HG02678 (cell line): ENCODE data around the gene MKRN2OS.

Experiments
- ATAC-seq: cut with Tn5 transposase; IDR thresholded peaks from one replicate; pipeline ENCODE4 v1.9.1; 2021; ENCODE audit warnings: mild to moderate bottlenecking, moderate library complexity; ENCODE audit not compliant: unreplicated experiment

MKRN2OS gene

DNA sequence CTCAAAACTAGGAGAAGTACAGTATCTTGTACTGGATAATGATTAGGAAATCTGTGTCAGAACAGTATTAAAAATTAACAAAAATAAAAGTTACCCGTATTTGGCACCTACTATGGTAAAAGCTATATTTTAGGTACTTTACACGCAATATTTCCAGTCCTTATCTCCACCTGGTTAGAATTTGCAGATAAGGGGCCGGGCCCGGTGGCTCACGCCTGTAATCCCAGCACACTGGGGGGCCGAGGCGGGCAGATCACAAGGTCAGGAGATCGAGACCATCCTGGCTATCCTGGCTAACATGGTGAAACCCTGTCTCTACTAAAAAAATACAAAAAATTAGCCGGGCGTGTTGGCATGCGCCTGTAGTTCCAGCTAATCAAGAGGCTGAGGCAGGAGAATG lies 28.4 kb downstream of the MKRN2OS start:
- no peak for ATAC-seq

DNA sequence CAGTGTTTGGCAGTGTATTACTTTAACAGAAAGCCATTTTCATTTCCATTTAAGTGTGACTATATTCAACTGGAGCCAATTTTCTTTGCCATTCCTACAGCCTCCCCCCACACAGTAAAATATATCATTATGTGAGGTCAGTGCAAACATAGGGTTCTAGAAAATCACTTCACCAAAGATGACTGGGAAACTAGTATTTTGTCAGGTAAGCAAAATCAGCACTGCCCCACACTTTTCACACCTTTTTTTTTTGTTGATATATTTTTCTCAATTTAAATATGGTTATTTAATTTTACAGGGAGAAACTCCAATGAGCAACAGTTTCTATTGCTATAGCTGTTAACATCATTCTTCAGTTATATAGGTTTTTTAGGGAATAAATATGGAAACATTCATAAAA lies 29.7 kb downstream of the MKRN2OS start:
- ATAC-seq, result no peak

DNA sequence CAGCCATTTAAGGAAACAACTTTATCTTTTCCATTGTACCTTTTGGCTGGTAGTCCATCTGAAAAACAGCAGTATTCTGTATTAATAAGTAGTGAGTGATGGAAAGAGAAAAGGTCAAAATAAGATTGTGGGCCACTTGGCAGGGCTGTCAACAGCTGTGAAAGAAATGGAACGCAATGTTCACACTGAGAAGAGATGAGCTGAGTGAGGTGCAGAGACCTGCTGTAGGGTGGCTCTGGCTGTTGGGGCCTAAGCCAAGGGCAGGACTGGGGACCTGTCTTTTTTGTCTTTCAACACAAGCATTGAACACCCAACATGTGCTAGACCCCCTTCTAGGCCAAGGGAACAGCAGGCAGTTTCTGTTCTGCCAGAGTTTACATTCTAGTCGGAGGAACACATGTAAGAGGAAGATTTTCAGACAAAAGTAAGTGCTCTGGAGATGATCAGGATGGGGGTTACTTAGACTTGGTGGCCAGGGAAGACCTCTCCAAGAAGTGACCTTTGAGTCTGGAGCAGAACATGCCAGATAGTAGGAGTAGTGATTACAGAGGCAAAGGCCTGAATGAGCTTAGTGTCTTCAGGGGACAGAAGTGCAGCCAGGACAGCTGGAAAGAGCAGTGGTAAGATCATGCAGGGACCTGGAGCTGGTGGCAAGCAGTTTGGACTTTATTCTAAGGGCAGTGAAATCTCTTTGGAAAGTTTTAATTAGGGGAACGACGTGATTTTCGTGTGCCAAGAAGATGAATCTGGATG lies 31.4 kb downstream of the MKRN2OS start:
- ATAC-seq, result no peak

DNA sequence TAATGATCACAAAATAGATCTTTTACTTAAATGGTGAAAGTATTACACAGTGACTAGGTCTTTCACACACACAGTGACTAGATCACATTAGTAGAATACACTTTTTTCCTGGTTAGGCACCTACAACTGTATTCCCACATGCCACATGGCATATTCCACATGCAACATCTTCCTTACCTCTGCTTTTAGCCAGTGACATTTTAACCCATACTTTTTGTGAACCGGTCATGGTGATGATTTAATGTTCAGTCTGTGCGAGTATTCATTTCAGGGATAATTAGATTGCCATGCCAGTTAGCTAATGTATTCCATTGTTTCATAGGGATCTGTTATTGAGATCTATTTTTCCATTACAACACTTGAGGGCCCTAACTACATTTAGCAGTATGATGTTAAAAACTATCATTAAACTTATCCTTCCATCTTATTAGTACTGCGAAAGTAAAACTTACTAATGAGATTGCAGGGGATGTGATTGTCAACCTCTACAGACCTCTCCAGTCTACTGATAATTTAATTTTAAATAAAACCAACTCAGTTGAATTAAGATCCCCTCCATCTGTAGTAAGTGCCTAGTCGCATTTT lies 32.7 kb downstream of the MKRN2OS start:
- no peak for ATAC-seq

DNA sequence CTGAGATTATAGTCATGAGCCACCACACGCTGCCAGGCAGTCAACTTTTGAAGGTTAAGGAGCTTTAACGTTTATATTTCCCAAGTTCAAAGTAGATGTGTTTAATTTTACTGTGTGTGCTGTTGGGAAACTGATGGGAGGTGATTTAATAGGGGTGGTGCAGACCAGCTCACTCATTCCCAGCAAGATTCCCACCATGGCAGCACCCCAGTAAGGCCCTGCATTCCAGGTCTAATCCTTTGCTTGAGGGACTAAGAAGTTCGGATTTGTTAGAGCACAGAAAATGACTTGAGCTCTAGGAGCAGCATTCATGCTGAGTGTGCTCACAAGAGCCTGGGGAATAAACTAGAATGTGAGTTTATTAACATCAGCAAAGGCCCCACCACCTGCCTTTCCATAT lies 35.8 kb downstream of the MKRN2OS start:
- ATAC-seq, result no peak

DNA sequence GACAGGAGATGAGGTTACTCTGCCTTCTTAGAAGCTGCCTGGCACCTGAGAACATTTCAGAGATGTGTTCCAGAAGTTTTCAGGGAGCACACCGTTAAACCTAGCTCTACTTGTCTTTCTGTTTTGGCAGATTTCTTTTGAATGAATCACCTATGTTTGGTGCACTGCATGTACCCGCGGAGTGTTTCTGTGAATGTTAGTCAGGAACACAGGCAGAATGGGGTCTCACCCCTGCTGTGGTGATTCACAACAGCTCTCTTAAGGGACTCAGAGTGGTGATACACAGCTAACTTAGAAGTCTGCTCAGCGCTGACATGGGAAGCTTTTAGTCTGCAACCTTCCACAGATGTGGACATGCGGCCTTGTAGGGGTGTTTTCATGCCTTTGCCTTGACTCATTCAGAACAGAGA lies 37.0 kb downstream of the MKRN2OS start:
- no peak for ATAC-seq

DNA sequence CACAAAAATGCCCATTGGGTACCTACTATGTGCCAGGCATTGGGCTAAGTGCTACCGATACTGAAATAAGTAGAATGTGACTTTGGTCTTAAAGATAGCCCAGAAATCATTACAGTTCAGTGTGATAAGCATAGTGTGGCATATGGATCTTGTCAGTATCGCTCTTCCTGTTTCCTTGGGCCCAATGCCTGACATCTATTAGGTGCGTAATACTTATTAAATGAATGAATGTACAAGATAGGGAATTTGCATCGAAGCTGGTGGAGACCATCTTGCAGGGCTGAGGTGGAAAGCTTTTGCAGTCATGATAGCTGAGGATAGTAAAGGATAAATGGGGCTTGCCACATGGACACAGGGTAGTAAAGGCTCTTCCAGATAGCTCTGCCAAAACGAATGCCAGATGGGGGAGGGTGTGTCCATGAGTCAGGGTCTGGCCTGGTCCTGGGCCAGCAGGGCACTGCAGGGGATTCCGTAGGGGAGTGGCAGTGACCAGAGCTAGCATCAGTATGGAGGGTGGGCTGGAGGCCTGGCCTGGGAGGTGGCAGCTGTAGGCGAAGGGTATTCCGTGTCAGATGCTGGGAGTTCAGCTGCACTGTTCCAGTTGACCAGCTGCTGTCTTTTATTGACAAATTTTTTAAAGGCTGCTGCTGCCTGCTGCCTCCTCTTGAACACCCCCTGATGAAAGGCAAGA lies 37.6 kb downstream of the MKRN2OS start:
- no peak for ATAC-seq

DNA sequence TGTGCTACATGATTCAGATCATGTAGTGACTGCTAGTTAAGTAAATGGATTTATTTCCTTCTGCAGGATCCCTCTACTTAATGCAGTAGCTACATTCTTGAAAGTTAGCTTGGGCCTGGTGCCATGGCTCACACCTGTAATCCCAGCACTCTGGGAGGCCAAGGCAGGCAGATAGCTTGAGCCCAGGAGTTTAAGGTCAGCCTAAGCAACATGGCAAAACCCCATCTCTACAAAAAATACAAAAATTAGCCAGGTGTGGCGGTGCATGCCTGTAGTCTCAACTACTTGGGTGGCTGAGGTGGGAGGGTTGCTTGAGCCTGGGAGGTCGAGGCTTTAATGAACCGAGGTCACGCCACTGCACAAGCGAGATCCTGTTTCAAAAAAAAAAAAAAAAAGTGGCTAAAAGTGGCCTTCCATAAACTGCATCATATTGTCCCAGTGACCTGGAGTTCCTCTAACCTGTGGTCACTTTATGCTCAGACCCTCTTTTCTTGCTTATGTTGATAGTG lies 39.0 kb downstream of the MKRN2OS start:
- ATAC-seq, result no peak

DNA sequence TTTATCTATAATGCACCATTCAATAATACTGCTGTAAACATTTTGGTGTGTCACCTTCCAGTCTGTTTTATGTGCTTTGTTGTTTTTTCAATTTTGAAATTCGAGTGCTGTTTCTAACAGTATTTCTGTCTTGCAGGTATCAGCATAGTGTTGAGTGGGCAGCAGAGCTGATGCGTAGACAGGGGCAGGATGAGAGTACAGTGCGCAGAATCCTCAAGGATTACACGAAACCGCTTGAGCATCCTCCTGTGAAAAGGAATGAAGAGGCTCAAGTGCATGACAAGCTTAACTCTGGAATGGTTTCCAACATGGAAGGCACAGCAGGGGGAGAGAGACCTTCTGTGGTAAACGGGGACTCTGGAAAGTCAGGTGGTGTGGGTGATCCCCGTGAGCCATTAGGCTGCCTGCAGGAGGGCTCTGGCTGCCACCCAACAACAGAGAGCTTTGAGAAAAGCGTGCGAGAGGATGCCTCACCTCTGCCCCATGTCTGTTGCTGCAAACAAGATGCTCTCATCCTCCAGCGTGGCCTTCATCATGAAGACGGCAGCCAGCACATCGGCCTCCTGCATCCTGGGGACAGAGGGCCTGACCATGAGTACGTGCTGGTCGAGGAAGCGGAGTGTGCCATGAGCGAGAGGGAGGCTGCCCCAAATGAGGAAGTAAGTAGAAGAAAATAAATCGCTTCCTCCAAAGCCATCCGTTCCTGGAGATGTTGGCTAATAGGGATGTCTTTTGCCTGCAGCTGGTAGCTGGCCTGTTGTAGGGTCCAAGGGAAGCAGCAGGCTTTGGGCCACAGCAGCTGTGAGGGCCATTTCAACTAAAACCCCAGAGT lies 42.0 kb downstream of the MKRN2OS start:
- ATAC-seq, result no peak

DNA sequence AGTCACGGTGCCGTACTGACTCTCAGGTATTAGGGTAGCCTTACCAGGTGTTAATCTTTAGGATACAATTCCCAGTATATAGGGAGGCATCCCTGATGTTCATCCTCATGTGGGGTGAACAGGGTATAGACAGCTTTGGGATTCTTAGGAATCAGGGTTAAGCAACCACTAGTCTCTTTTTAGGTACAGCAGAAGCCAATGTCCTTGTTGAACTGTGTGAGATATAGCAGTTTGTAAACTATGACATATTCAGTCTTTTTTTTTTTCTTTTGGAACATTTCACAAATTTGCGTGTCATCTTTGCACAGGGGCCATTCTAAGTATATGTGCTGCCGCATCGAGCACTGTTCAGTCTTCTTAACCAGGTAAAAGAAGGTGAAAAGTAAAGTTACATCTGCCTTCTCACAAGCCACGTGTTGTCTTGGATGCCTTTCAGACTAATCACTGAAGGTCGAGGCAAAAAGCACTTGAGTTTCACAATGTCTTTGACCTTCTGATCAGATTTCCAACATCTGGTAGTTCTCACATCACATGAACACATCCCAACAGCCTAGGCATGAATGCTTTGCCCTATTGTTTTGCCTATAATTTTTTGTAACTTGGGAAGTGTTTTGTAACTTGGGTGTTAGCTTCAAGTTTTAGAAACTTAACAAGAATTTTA lies 43.8 kb downstream of the MKRN2OS start:
- ATAC-seq, result no peak

DNA sequence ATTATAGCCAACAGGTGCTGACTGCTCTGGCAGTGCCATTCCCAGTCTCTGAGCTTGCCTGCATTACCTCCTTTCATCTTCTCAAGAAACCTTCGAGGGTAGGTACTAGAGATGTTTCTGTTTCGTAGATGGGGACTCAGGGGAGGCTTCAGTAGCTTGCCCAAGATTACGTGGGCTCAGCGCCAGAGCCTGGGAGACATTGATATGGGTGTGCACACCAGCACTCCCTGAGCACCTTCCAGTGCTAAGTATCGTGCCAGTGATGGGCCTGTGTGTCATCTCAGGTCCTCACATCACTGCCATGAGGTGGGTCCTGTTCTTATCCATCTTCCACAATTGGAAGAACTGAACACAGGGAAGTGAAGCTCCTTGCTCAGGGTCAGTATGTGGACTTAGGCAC lies 45.8 kb downstream of the MKRN2OS start:
- no peak for ATAC-seq

DNA sequence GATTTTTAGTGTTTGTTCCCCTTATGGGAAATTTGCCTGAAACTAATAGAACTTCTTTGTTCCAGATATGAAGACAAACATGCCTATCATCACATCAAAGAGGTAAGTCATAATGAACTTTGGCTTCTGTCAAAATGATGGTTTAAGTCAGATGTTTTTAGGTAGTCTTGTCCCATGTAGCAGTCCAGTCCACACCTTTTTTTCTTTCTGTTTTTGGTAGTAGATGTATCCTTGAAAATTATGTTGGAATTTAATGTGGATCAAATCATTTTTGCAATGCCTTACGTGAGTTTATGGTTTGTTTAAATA lies 48.9 kb downstream of the MKRN2OS start:
- no peak for ATAC-seq

DNA sequence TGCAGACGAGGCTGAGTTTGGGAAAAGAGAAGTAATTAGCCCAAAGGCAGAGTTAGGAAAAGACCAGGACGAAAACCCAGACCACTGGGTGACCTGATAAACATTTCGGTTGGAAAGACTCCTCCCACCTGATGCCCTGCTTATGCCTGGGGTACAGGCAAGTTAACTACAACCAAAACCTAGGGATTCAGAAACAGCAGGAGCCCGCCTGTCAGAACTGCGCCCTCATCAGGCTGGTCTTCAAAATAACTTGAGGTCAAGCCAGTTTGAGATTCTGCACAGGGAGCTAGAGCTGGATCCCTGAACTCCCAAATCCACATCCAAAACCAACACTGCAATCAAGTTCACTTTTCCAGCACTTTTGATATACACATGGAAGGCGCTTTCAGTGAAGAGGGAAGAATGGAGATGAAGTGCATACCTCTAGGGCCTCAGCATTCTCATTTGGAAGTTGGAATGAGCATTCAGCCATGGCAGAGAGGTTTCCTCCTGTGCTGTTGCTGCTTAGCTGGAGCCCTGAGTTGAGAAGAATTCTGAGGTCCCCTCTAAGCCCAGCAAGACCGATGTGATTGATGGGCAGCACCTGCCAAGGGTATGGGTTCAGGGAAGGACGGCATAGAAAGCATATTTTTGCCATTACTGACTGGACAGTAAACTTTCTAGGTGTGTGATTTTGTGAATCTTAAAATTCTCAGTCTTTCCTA lies 49.4 kb downstream of the MKRN2OS start:
- no peak for ATAC-seq

DNA sequence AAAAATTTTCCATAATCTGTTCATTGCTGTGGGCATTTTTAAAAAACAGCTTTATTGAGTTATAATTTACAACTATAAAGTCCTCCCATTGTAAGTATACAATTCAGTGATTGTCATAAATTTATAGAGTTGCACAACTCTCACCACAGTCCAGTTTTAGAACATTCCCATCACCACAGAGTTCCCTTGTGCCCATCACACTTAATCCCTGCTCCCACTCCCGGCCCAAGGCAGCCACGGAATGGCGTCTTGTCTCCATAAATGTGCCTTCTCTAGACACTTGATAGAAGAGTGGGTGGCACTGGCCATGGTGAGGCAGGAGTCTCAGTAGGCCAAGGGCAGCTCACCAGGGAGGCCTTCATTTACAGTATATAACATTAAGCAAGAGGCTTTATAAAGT lies 54.8 kb downstream of the MKRN2OS start:
- no peak for ATAC-seq

DNA sequence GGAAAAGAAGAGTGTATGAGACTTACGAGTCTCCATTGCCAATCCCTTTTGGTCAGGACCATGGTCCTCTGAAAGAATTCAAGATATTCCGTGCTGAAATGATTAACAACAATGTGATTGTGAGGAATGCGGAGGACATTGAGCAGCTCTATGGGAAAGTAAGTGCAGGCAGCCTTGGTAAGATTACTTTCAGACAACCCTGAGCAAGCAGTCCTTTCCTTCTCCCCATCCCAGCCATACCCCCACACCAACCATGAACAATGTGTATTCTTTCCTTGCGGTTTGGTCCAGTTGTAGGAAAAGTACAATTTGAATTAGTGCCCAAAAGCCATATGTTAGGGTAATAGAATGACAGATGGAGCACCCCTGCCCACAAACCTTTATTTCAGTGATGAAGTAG lies 55.5 kb downstream of the MKRN2OS start:
- no peak for ATAC-seq
